ENCODE measurements around the gene UBE2Q1.

DNA sequence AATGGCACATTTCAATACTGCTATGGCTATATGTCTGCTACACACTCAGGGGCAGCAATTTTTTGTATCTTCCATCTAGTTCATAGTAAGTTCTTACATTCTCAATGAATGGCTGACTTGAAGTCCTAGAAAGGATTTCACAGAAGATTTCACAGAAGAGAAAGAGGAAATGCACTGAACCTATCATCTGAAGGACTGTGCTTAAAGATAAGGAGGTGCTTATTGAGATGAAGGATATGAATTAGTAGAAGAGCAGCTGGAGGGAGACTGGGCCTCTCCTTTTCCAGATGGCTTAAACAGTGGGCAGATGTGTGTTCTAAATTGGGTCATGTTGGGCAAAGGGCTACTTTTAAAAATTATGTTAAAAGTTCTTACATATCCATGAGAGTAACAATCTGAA is 34.9 kb upstream of the UBE2Q1 start:
- no peak for TF ChIP-seq EZH2 (IDR thresholded peaks at IDR 0.05; ENCODE audit: low read depth)
- TF ChIP-seq, protein P1, sequence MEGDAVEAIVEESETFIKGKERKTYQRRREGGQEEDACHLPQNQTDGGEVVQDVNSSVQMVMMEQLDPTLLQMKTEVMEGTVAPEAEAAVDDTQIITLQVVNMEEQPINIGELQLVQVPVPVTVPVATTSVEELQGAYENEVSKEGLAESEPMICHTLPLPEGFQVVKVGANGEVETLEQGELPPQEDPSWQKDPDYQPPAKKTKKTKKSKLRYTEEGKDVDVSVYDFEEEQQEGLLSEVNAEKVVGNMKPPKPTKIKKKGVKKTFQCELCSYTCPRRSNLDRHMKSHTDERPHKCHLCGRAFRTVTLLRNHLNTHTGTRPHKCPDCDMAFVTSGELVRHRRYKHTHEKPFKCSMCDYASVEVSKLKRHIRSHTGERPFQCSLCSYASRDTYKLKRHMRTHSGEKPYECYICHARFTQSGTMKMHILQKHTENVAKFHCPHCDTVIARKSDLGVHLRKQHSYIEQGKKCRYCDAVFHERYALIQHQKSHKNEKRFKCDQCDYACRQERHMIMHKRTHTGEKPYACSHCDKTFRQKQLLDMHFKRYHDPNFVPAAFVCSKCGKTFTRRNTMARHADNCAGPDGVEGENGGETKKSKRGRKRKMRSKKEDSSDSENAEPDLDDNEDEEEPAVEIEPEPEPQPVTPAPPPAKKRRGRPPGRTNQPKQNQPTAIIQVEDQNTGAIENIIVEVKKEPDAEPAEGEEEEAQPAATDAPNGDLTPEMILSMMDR (conservative IDR thresholded peaks at IDR 0.05), result no peak

All from PC-9 (cell line).